Activated CD8-positive, alpha-beta T cell treated with anti-CD3 and anti-CD28 coated beads for 36 hours (primary cell): ENCODE measurements around the gene ZNF787. TPM values are rescaled to one million over a fixed set of nuclear protein-coding genes. Genes with fewer than 3 reads are reported as not detected.
A peak's percentile ranks its signal among the peaks of the same experiment; 100 is the strongest.

Source experiments
- ATAC-seq: fragments of 200-7000 bp; cut with Tn5 transposase; one replicate; pipeline ENCODE4 v1.10.0; 2021; ENCODE audit warnings: mild to moderate bottlenecking, moderate library complexity
- CTCF ChIA-PET: fragments of 350-600 bp; sonication (Branson Sonifier 250); formaldehyde crosslinking; loops from one replicate; lab custom pipeline; 2021; ENCODE audit warnings: antibody characterized with exemption; lab: Charles Lee
- POLR2A ChIA-PET: fragments of 350-600 bp; sonication (Branson Sonifier 250); formaldehyde crosslinking; loops from one replicate; lab custom pipeline; 2021; ENCODE audit warnings: antibody characterized with exemption; lab: Charles Lee
- DNase-seq: peaks from one replicate; pipeline ENCODE4 v3.0.0-alpha.2; 2020
- H3K27ac Mint-ChIP-seq: one replicate; pipeline ENCODE4 v1.8.0; 2021; ENCODE audit warnings: mild to moderate bottlenecking, mixed read lengths
- H3K27me3 Mint-ChIP-seq: one replicate; pipeline ENCODE4 v1.8.0; 2021; ENCODE audit warnings: mixed read lengths
- H3K36me3 Mint-ChIP-seq: one replicate; pipeline ENCODE4 v1.8.0; 2021; ENCODE audit warnings: low read depth, mixed read lengths
- H3K4me1 Mint-ChIP-seq: one replicate; pipeline ENCODE4 v1.8.0; 2021; ENCODE audit warnings: low read depth, mixed read lengths
- H3K4me3 Mint-ChIP-seq: one replicate; pipeline ENCODE4 v1.8.0; 2021; ENCODE audit warnings: mild to moderate bottlenecking, moderate library complexity, mixed read lengths
- H3K9me3 Mint-ChIP-seq: one replicate; pipeline ENCODE4 v1.8.0; 2021; ENCODE audit warnings: mixed read lengths
- CTCF ChIP-seq: fragments of 200-600 bp; IDR thresholded peaks from one replicate; pipeline ENCODE4 v1.8.0; 2022; ENCODE audit warnings: antibody characterized with exemption, mild to moderate bottlenecking
- intact Hi-C: fragments of 100-400 bp; cut with micrococcal nuclease; formaldehyde crosslinking; loops from one replicate; pipeline ENCODE4 v1.10.0; 2022
- total RNA-seq, 2 experiments: library from RNA; stranded (reverse); gene quantifications; one replicate each; pipeline ENCODE4 v1.2.3, GENCODE V29; 2021

The ZNF787 gene
- total RNA-seq, 2 experiments from 2014 or later = 24.2 to 25.8 TPM

- H3K27me3 Mint-ChIP-seq = peaks cover 12% of the 10 kb centered on the region
- ChIA-PET CTCF (interaction anchor here (0.7 to 2.1 kb wide), 4 partner anchors 9 to 86 kb away, joined by 3 to 10 read pairs (median 3); no protein-coding TSS in a partner anchor), POLR2A (interaction anchor here (1.8 kb wide), 1 partner anchor 22 kb away, joined by 3 read pairs; no protein-coding TSS in a partner anchor)
- H3K4me1 Mint-ChIP-seq = peaks cover 8% of the 10 kb centered on the region
- TF ChIP-seq CTCF = no peak
- no peaks in the 10 kb centered on the region for H3K9me3 Mint-ChIP-seq
- no peak overlapping the region for H3K27ac Mint-ChIP-seq
- H3K4me3 Mint-ChIP-seq = no peak overlapping the region
- DNase-seq = peak; percentile 20
- ATAC-seq = peak; percentile 56
- intact Hi-C loops = no loop called here
- H3K36me3 Mint-ChIP-seq = peaks cover 6% of the 10 kb centered on the region
These were observed 35.4 kb downstream of the ZNF787 start for GRCh38 chr19:56085571-56086275.

- Mint-ChIP-seq H3K9me3 (no peaks in the 10 kb centered on the region), H3K4me1 (peaks cover 10% of the 10 kb centered on the region), H3K27ac (no peak overlapping the region), H3K4me3 (no peak overlapping the region), H3K27me3 (peaks cover 13% of the 10 kb centered on the region), H3K36me3 (peaks cover 5% of the 10 kb centered on the region)
- TF ChIP-seq CTCF = no peak
- DNase-seq = no peak
- ATAC-seq = no peak
- CTCF ChIA-PET = interaction anchor here (0.7 to 2.1 kb wide), 3 partner anchors 8 to 86 kb away, joined by 3 to 10 read pairs (median 3); no protein-coding TSS in a partner anchor
- intact Hi-C loops = no loop called here
- POLR2A ChIA-PET = interaction anchor here (1.8 kb wide), 1 partner anchor 23 kb away, joined by 3 read pairs; no protein-coding TSS in a partner anchor
These were observed 36.1 kb downstream of the ZNF787 start for GRCh38 chr19:56084835-56085536.

- H3K4me1 Mint-ChIP-seq = peaks cover 10% of the 10 kb centered on the region
- intact Hi-C loops = no loop called here
- no peak for TF ChIP-seq CTCF
- DNase-seq = no peak
- no peaks in the 10 kb centered on the region for H3K9me3 Mint-ChIP-seq
- ChIA-PET POLR2A (no interaction called here), CTCF (interaction anchor here (1.0 kb wide), 1 partner anchor 17 kb away, joined by 4 read pairs; no protein-coding TSS in a partner anchor)
- ATAC-seq = no peak
- H3K27ac Mint-ChIP-seq = no peak overlapping the region
- peaks cover 13% of the 10 kb centered on the region for H3K27me3 Mint-ChIP-seq
- no peak overlapping the region for H3K4me3 Mint-ChIP-seq
- H3K36me3 Mint-ChIP-seq = peaks cover 1% of the 10 kb centered on the region
These were observed 37.4 kb downstream of the ZNF787 start for GRCh38 chr19:56083668-56084067.

- ATAC-seq (peak; percentile 86), DNase-seq (peak; percentile 90)
- H3K27ac Mint-ChIP-seq = no peak overlapping the region
- H3K27me3 Mint-ChIP-seq = peaks cover 13% of the 10 kb centered on the region
- ChIA-PET CTCF (interaction anchor here (0.6 to 3.1 kb wide), 18 partner anchors 8 to 349 kb away, joined by 3 to 24 read pairs (median 5); no protein-coding TSS in a partner anchor), POLR2A (interaction anchor here (0.9 kb wide), 1 partner anchor 29 kb away, joined by 3 read pairs; no protein-coding TSS in a partner anchor)
- peak overlapping the region; percentile 48 for H3K4me3 Mint-ChIP-seq
- intact Hi-C loops = no loop called here
- H3K9me3 Mint-ChIP-seq = no peaks in the 10 kb centered on the region
- no peaks in the 10 kb centered on the region for H3K36me3 Mint-ChIP-seq
- TF ChIP-seq CTCF = peak; percentile 23
- peaks cover 10% of the 10 kb centered on the region for H3K4me1 Mint-ChIP-seq
These were observed 40.3 kb downstream of the ZNF787 start for GRCh38 chr19:56080669-56081401.
